ENCODE data around the gene COQ2.
"Not testable (repeated sequence)": the region's sequence is repeated elsewhere in the genome, so short reads cannot be mapped to it uniquely, and the experiment has no call there.

Gene COQ2

DNA sequence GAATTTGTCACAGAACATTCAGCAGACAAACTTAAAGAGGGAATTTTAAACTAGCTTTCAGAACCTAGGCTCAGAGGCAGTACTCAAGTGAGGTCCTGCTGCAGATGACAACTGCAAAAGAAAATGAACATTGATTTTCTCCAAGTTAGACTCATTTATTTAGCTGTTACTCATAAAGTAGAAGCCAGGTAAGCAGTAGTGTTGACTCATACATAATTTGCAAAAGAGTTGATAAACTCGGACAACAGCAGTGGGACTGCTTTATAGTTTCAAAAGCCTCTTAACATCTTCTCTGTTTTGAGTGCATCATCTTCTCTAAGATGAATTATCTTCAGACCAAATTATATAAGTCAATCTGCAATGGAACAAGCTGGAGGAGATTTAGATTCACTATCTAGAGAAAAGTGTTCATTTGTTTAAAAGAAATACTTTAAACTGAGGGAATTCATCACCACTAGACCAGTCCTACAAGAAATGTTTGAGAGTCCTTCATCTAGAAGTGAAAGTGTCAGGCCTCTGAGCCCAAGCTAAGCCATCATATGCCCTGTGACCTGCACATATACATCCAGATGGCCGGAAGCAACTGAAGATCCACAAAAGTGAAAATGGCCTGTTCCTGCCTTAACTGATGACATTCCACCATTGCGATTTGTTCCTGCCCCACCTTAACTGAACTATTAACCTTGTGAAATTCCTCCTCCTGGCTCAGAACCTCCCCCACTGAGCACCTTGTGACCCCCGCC lies 49.5 kb downstream of the COQ2 start:
- H3K4me1 ChIP-seq (ENCODE audit: control insufficient read depth in 1 of 2, insufficient read depth in 2 of 2, low read length in 2 of 2) = peaks cover 8 to 13% of the 10 kb centered on the region in 2 donors
- no peaks in the 10 kb centered on the region for H3K9me3 ChIP-seq (ENCODE audit: control insufficient read depth in 1 of 2, low read length in 2 of 2)
- H3K27ac ChIP-seq (ENCODE audit: low read depth, low read length) = no peak overlapping the region
- no peak overlapping the region for H3K4me3 ChIP-seq (ENCODE audit: low read depth in 1 of 2, low read length in 2 of 2)
- no peaks in the 10 kb centered on the region for H3K36me3 ChIP-seq (ENCODE audit: control insufficient read depth in 1 of 2, insufficient read depth in 2 of 2, low read length in 2 of 2)
- no peak overlapping the region for H3K9ac ChIP-seq (ENCODE audit: low read depth in 1 of 2, low read length in 2 of 2)
- H3K27me3 ChIP-seq (ENCODE audit: control insufficient read depth in 1 of 2, insufficient read depth in 2 of 2, low read length in 2 of 2) = no peaks in the 10 kb centered on the region

DNA sequence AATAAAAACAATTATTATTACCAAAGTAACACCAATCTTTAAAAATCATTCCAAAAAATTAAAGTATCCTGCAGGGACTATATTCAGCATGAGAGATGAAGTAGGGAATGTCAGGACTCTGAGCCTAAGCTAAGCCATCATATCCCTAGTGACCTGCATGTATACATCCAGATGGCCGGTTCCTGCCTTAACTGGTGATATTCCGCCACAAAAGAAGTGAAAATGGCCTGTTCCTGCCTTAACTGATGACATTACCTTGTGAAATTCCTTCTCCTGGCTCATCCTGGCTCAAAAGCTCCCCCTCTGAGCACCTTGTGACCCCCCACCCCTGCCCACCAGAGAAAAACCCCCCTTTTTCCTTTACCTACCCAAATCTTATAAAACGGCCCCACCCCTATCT lies 50.2 kb downstream of the COQ2 start:
- H3K9me3 ChIP-seq (ENCODE audit: control insufficient read depth in 1 of 2, low read length in 2 of 2); H3K27me3 ChIP-seq (ENCODE audit: control insufficient read depth in 1 of 2, insufficient read depth in 2 of 2, low read length in 2 of 2); H3K27ac ChIP-seq (ENCODE audit: low read depth, low read length); H3K9ac ChIP-seq (ENCODE audit: low read depth in 1 of 2, low read length in 2 of 2); H3K4me3 ChIP-seq (ENCODE audit: low read depth in 1 of 2, low read length in 2 of 2); H3K36me3 ChIP-seq (ENCODE audit: control insufficient read depth in 1 of 2, insufficient read depth in 2 of 2, low read length in 2 of 2): not testable (repeated sequence)
- H3K4me1 ChIP-seq (ENCODE audit: control insufficient read depth in 1 of 2, insufficient read depth in 2 of 2, low read length in 2 of 2) = peaks cover 8 to 13% of the 10 kb centered on the region in 2 donors

DNA sequence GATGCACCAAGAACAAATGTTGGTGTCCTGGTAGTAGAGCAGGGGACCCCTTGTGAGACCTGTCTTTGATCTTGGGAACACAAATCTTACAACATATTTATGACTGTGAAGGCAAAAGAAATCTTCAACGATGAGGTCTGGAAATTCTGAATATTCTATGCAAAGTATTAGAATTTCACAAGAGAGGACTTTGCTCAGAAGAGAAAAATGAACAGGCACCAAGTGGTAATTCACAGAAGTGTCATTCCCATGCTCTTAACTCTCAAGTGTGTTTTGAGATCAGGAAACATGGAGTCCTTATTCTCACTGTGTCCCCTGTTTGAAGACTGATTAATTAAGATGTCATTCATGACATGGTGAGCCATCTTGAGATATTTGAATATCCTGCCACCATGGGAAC lies 52.5 kb downstream of the COQ2 start:
- Histone ChIP-seq H3K4me3 (ENCODE audit: low read depth in 1 of 2, low read length in 2 of 2) (no peak overlapping the region), H3K36me3 (ENCODE audit: control insufficient read depth in 1 of 2, insufficient read depth in 2 of 2, low read length in 2 of 2) (no peaks in the 10 kb centered on the region), H3K9me3 (ENCODE audit: control insufficient read depth in 1 of 2, low read length in 2 of 2) (no peaks in the 10 kb centered on the region), H3K4me1 (ENCODE audit: control insufficient read depth in 1 of 2, insufficient read depth in 2 of 2, low read length in 2 of 2) (peaks cover 8 to 13% of the 10 kb centered on the region in 2 donors), H3K27ac (ENCODE audit: low read depth, low read length) (no peak overlapping the region), H3K27me3 (ENCODE audit: control insufficient read depth in 1 of 2, insufficient read depth in 2 of 2, low read length in 2 of 2) (no peaks in the 10 kb centered on the region), H3K9ac (ENCODE audit: low read depth in 1 of 2, low read length in 2 of 2) (no peak overlapping the region)

DNA sequence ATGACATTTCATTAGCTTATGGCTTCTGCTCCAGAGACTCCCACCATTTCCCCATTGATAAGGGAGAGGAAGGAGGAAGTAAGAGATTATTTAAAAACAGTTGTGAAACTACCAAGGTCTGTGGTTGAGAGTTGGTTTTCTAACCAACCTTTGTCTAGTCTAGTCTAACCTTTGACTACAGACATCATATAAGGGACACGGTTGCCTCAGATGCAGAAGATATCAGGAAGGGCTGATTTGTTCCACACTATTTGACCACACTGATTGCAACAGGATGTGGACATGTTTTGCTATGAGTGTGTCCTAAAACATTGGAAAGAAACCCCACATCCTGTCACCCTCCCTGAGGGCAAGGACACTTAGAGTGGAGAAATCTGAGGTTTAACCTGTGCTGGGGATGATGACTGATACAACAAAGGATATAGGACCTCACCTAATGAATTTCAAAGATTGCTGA lies 53.0 kb downstream of the COQ2 start:
- H3K27ac ChIP-seq (ENCODE audit: low read depth, low read length) = no peak overlapping the region
- no peaks in the 10 kb centered on the region for H3K9me3 ChIP-seq (ENCODE audit: control insufficient read depth in 1 of 2, low read length in 2 of 2)
- H3K36me3 ChIP-seq (ENCODE audit: control insufficient read depth in 1 of 2, insufficient read depth in 2 of 2, low read length in 2 of 2) = no peaks in the 10 kb centered on the region
- peaks cover 8 to 13% of the 10 kb centered on the region in 2 donors for H3K4me1 ChIP-seq (ENCODE audit: control insufficient read depth in 1 of 2, insufficient read depth in 2 of 2, low read length in 2 of 2)
- H3K4me3 ChIP-seq (ENCODE audit: low read depth in 1 of 2, low read length in 2 of 2) = no peak overlapping the region
- no peaks in the 10 kb centered on the region for H3K27me3 ChIP-seq (ENCODE audit: control insufficient read depth in 1 of 2, insufficient read depth in 2 of 2, low read length in 2 of 2)
- H3K9ac ChIP-seq (ENCODE audit: low read depth in 1 of 2, low read length in 2 of 2) = no peak overlapping the region

DNA sequence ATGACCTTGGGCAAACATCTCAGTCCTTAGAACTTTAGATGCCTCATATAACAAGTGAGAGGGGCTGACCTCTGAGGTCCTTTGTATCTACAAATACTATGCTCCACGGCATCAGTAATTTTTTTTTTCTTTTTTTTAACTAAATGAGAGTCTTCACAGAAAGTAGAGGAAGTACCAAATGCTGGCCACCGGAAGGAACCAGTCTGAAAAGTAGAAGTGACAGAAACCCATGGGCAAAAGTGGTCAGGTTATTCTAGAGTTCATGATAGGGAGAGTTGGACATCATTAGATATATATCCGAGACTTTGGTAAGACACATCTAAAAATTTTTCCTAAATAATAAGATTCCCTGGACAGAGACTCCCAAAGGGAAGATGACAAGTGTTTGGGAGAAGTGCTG lies 53.7 kb downstream of the COQ2 start:
- Histone ChIP-seq H3K36me3 (ENCODE audit: control insufficient read depth in 1 of 2, insufficient read depth in 2 of 2, low read length in 2 of 2) (no peaks in the 10 kb centered on the region), H3K9me3 (ENCODE audit: control insufficient read depth in 1 of 2, low read length in 2 of 2) (no peaks in the 10 kb centered on the region), H3K27ac (ENCODE audit: low read depth, low read length) (no peak overlapping the region), H3K4me3 (ENCODE audit: low read depth in 1 of 2, low read length in 2 of 2) (no peak overlapping the region), H3K9ac (ENCODE audit: low read depth in 1 of 2, low read length in 2 of 2) (no peak overlapping the region), H3K27me3 (ENCODE audit: control insufficient read depth in 1 of 2, insufficient read depth in 2 of 2, low read length in 2 of 2) (no peaks in the 10 kb centered on the region), H3K4me1 (ENCODE audit: control insufficient read depth in 1 of 2, insufficient read depth in 2 of 2, low read length in 2 of 2) (peaks cover 8 to 13% of the 10 kb centered on the region in 2 donors)

DNA sequence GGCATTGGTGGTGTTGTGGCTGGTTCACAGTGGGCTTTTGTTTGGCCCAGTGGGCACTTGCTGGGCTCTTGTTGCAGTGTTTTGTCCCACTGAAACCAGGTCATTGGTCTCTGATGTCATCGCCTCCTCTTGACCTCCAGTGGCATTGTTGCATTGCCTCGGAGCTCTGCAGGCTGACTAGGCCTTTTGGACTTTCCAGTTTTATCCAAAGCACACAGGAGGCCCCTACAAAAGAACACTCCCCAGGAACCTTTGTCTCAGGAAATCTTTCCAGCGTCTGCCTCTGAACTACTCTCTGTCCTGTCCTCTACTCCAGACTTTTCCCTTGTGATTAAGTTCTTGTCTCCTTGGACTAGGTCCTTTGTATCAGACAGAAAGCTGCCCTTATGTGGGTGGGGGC lies 54.8 kb downstream of the COQ2 start:
- Histone ChIP-seq H3K27ac (ENCODE audit: low read depth, low read length) (no peak overlapping the region), H3K9ac (ENCODE audit: low read depth in 1 of 2, low read length in 2 of 2) (no peak overlapping the region), H3K4me3 (ENCODE audit: low read depth in 1 of 2, low read length in 2 of 2) (no peak overlapping the region), H3K9me3 (ENCODE audit: control insufficient read depth in 1 of 2, low read length in 2 of 2) (no peaks in the 10 kb centered on the region), H3K4me1 (ENCODE audit: control insufficient read depth in 1 of 2, insufficient read depth in 2 of 2, low read length in 2 of 2) (peaks cover 8 to 13% of the 10 kb centered on the region in 2 donors), H3K36me3 (ENCODE audit: control insufficient read depth in 1 of 2, insufficient read depth in 2 of 2, low read length in 2 of 2) (no peaks in the 10 kb centered on the region), H3K27me3 (ENCODE audit: control insufficient read depth in 1 of 2, insufficient read depth in 2 of 2, low read length in 2 of 2) (no peaks in the 10 kb centered on the region)

DNA sequence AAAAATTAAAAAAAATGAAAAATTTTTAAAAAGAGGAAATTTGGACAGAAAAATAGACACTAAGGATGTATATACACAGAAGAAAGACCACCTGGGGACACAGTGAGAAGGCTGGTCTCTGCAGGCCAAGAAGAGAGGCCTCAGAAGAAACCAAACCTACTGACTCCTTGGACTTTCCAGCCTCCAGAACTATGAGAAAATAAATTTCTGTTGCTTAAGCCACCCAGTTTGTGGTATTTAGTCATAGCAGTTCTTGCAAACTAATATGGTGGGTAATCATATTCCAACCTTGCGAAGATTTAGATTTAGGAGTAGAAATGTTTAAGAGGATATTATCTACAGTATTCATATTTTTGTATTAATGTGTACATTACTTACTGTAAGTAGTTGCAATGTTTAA lies 56.4 kb downstream of the COQ2 start:
- Histone ChIP-seq H3K9ac (ENCODE audit: low read depth in 1 of 2, low read length in 2 of 2) (no peak overlapping the region), H3K27ac (ENCODE audit: low read depth, low read length) (no peak overlapping the region), H3K4me3 (ENCODE audit: low read depth in 1 of 2, low read length in 2 of 2) (no peak overlapping the region), H3K9me3 (ENCODE audit: control insufficient read depth in 1 of 2, low read length in 2 of 2) (no peaks in the 10 kb centered on the region), H3K36me3 (ENCODE audit: control insufficient read depth in 1 of 2, insufficient read depth in 2 of 2, low read length in 2 of 2) (no peaks in the 10 kb centered on the region), H3K4me1 (ENCODE audit: control insufficient read depth in 1 of 2, insufficient read depth in 2 of 2, low read length in 2 of 2) (peaks cover 8 to 13% of the 10 kb centered on the region in 2 donors), H3K27me3 (ENCODE audit: control insufficient read depth in 1 of 2, insufficient read depth in 2 of 2, low read length in 2 of 2) (no peaks in the 10 kb centered on the region)

DNA sequence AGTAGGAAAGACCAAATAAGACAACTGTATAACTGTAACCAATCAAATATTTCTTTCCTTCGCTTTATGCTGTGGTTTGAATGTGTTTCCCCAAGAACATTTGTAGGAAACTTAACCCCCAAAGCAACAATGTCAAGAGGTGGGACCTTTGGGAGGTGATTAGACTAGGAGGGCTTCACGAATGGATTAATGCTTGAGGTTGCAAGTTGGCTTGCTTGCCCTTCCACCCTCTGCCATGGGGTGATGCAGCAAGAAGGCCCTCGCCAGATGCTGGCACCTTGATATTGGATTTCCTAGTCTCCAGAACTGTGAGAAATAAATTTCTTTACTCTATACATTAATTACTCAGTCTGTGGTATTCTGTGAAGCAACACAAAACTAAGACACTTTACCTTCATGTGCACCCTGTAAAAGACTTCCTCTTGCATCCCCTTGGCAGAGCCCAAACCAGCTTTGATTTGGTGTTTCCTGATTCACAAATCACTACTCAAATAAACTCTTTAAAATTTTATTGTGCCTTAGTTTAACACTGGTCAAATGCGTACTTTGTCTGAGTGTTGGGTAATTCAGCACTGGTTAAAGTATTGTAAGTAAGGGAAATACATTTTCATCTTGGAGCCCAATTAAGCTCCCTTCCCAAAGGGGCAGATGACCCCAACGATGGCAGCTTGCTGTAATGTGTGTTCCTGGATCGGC lies 59.9 kb downstream of the COQ2 start:
- H3K9ac ChIP-seq (ENCODE audit: low read depth in 1 of 2, low read length in 2 of 2) = no peak overlapping the region
- no peaks in the 10 kb centered on the region for H3K36me3 ChIP-seq (ENCODE audit: control insufficient read depth in 1 of 2, insufficient read depth in 2 of 2, low read length in 2 of 2)
- no peaks in the 10 kb centered on the region for H3K9me3 ChIP-seq (ENCODE audit: control insufficient read depth in 1 of 2, low read length in 2 of 2)
- no peak overlapping the region for H3K4me3 ChIP-seq (ENCODE audit: low read depth in 1 of 2, low read length in 2 of 2)
- H3K27ac ChIP-seq (ENCODE audit: low read depth, low read length) = no peak overlapping the region
- peaks cover 2 to 4% of the 10 kb centered on the region in 2 donors for H3K4me1 ChIP-seq (ENCODE audit: control insufficient read depth in 1 of 2, insufficient read depth in 2 of 2, low read length in 2 of 2)
- no peaks in the 10 kb centered on the region for H3K27me3 ChIP-seq (ENCODE audit: control insufficient read depth in 1 of 2, insufficient read depth in 2 of 2, low read length in 2 of 2)

DNA sequence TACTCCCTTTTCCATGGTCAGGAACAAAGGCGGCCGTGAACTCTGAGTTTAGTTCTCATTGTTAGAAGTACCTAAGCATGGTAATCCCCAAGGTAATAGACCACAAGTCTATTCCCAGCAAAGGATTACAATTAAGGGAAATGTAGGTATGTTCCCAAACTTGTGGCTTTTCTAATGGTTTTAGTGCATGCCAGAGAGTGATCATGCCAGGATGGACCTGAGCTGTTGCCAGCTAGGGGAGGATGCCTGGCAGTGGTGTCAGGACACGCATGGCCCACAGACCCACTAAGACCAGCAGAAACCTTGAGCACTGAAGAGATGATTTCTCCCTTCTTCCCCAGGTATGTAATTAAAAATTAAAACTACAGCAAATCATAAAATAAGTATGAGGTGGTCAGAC lies 60.8 kb downstream of the COQ2 start:
- H3K4me3 ChIP-seq (ENCODE audit: low read depth in 1 of 2, low read length in 2 of 2) = no peak overlapping the region
- H3K36me3 ChIP-seq (ENCODE audit: control insufficient read depth in 1 of 2, insufficient read depth in 2 of 2, low read length in 2 of 2) = no peaks in the 10 kb centered on the region
- H3K9ac ChIP-seq (ENCODE audit: low read depth in 1 of 2, low read length in 2 of 2) = no peak overlapping the region
- no peak overlapping the region for H3K27ac ChIP-seq (ENCODE audit: low read depth, low read length)
- H3K27me3 ChIP-seq (ENCODE audit: control insufficient read depth in 1 of 2, insufficient read depth in 2 of 2, low read length in 2 of 2) = no peaks in the 10 kb centered on the region
- no peaks in the 10 kb centered on the region for H3K9me3 ChIP-seq (ENCODE audit: control insufficient read depth in 1 of 2, low read length in 2 of 2)
- peaks cover 7 to 8% of the 10 kb centered on the region in 2 donors for H3K4me1 ChIP-seq (ENCODE audit: control insufficient read depth in 1 of 2, insufficient read depth in 2 of 2, low read length in 2 of 2)

DNA sequence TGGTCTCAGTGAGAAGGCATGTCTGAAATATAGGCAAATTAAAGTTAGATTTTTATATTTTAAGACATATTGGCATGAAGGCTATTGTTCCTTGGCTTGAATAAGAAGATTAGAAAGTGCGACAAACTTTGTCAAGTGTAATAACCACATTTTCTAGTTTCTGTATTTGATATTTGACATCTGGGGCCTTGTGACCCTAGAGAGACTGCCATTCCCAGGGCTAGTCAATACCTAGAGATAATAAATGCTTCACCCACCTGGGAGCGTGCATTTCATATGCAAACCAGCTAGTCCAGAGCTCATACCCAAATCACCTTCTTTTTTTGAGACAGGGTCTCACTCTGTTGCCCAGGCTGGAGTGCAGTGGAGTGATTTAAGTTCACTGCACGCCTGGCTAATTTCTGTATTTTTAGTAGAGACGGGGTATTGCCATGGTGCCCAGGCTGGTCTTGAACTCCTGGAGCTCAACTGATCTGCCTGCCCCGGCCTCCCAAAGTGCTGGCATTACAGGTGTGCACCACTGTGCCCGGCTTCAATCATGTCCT lies 62.6 kb downstream of the COQ2 start:
- Histone ChIP-seq H3K9me3 (ENCODE audit: control insufficient read depth in 1 of 2, low read length in 2 of 2) (no peaks in the 10 kb centered on the region), H3K9ac (ENCODE audit: low read depth in 1 of 2, low read length in 2 of 2) (no peak overlapping the region), H3K4me1 (ENCODE audit: control insufficient read depth in 1 of 2, insufficient read depth in 2 of 2, low read length in 2 of 2) (peaks cover 17 to 23% of the 10 kb centered on the region in 2 donors), H3K27ac (ENCODE audit: low read depth, low read length) (no peak overlapping the region), H3K4me3 (ENCODE audit: low read depth in 1 of 2, low read length in 2 of 2) (no peak overlapping the region), H3K27me3 (ENCODE audit: control insufficient read depth in 1 of 2, insufficient read depth in 2 of 2, low read length in 2 of 2) (no peaks in the 10 kb centered on the region), H3K36me3 (ENCODE audit: control insufficient read depth in 1 of 2, insufficient read depth in 2 of 2, low read length in 2 of 2) (no peaks in the 10 kb centered on the region)
